NT2/D1 (cell line): ENCODE results near the gene PIP5K1C.

Source experiments
- SUZ12 ChIP-seq: IDR thresholded peaks from 2 replicates; pipeline ENCODE4 v1.6.1; 2011; ENCODE audit not compliant: insufficient read length, insufficient read depth; ENCODE audit errors: extremely low read depth
- ZNF274 ChIP-seq: IDR thresholded peaks from 2 replicates; pipeline ENCODE4 v1.6.1; 2011; ENCODE audit warnings: mild to moderate bottlenecking, low read depth, low read length

GRCh38 chr19:3620817-3621547 is 79.3 kb downstream of the PIP5K1C start:
- TF ChIP-seq SUZ12 = no peak
- no peak for TF ChIP-seq ZNF274
